Stimulated activated CD4-positive, alpha-beta T cell treated with anti-CD3 and anti-CD28 coated beads, TNF-alpha, amount 100 ng/mL, for 48 hours (primary cell): ENCODE measurements around the gene POLDIP2.
"Not testable (repeated sequence)": the region's sequence is repeated elsewhere in the genome, so short reads cannot be mapped to it uniquely, and the experiment has no call there.

Experiments used
- DNase-seq, 3 donors: peaks; one replicate each; pipeline ENCODE4 v3.0.0-alpha.2; 2020; ENCODE audit warnings: low read depth in 3 of 3

POLDIP2 gene

DNA sequence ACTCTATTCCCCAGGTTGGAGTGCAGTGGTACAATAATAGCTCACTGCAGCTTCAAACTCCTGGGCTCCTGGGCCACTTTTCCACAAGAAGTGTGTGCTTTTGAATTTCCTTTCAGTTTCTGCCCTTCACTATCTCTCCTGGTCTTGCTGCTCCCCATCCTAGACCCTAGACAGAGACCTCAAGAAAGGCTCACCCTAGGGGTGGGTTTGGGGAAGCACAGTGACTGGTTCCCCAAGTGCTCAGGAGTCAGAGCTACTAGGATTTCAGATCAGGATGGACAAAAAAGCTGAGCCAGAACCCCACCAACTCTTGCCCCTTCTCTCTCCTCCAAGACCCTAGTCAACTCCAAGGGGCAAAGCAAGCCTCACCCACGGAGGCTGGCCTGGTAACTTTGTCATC, 9.3 kb upstream of the POLDIP2 start:
- DNase-seq: no peak

GRCh38 chr17:28365487-28365886, 8.2 kb upstream of the POLDIP2 start:
- DNase-seq: no peak

- DNase-seq: no peak
These were observed 7.5 kb upstream of the POLDIP2 start, which contains the start of gene SEBOX for GRCh38 chr17:28364665-28365363. SEBOX (minus strand) TSS chr17:28365199; CDS start chr17:28365151, 48 bp downstream.

GRCh38 chr17:28363776-28364650, 6.7 kb upstream of the POLDIP2 start:
- DNase-seq: no peak

- DNase-seq: no peak
These were observed 5.9 kb upstream of the POLDIP2 start for GRCh38 chr17:28363186-28363585.

- no peak for DNase-seq
These were observed 522 bp upstream of the POLDIP2 start for GRCh38 chr17:28357901-28358197.

- DNase-seq: no peak
These were observed 7.1 kb downstream of the POLDIP2 start for GRCh38 chr17:28350271-28350670.

- DNase-seq: no peak
These were observed 8.3 kb downstream of the POLDIP2 start for GRCh38 chr17:28348979-28349378.

GRCh38 chr17:28347261-28347891, 10.0 kb downstream of the POLDIP2 start:
- DNase-seq: no peak

DNA sequence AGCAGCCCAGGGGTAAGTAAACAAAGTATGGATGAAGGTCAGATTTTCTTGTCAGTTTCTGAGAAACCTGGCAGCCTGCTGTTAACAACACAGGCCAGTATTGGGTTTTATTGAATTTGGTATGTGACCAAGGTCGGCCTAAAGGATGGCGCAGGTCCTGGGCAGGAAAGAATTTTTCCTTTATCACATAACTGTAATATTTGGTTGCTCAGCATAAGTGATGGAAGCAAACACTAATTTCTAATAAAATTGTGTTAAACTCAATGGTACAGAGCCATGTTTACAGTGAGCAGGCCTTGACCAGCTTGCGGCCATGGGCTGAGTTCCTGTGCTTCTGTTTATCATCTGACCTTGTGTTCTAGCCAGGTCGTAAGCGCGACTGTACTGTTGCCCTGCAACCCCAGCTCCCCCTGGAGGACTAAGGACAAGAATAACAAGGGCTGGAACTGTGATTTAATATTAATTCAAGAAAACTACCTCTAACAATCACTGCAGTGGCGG, 10.5 kb downstream of the POLDIP2 start:
- no peak for DNase-seq

DNA sequence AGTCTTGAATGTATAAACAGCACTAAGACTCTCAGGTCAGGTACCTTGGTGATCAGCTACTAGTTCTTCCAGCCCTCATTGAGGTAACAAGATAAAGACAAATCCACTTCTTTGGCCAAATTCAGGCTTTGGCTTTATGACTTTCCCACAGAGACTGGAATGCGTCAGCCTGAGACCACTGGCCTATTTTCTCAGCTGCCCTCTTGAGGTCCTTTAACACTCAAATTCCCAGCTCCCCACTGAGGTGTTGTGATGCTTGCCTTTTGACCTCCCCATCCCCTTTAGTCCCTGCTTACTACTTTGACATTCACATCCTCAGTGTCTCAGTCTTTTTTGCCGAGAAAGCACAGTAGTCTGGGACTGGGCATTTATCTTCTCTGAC, 11.1 kb downstream of the POLDIP2 start:
- no peak for DNase-seq

DNA sequence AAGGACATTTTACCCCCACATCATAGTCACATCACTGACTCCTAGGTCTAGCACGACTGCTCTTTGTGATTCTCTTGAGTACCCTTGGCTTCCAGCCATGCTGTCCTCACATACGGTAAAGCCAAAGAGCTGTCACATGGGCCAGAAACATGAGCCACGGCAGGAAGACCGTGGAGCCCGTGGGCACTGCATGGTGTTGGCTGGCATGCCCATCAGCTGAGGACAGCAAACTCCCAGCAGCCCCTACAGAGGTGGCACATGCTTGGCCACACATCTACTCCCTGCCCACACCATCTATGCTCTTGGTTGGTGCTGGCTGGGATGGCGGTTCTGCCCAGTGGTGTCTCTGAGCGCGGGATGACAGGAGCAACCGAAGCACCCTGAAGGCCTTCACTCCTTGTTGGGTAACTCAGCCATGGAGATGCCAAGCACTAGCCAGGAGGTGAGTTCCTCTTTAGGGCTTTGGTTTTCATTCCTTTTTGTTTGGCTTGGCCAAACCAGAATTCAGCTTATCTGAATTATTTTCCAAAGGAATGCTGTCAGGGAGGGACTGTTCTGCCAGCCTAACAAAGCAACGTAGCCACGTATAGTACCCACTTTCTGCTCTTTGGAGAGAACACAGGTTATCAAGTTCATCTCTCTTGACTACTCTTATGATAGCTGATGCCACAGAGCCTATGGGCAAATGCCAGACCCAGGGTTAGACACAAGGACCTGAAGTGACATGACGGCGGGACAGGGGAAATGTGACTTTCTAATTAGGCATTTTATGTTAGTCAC, 11.7 kb downstream of the POLDIP2 start:
- DNase-seq: no peak

- no peak for DNase-seq
These were observed 12.9 kb downstream of the POLDIP2 start for GRCh38 chr17:28344435-28344901.

- DNase-seq: no peak
These were observed 13.3 kb downstream of the POLDIP2 start for GRCh38 chr17:28344011-28344410.

DNA sequence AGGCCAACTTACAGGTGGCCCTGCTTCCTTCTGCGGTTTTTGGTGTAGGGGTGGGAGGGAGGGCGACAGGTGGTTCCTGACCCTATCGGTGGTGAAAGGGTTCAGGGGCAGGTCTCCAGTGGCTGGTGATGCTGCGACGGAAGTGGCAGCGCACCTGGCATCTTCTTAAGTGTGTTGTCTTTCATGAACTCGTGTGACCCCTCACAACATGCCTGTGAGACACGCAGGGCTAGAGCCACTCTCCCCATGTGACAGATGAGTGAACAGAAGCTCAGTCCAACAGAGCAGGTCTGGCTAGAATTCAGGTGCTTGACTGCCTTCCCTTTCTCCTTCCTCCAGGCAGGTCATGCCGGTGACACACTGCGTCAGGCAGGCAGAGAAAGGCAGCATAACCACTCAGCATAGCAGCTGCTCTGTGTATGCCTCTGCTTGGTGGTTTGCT, 13.8 kb downstream of the POLDIP2 start:
- DNase-seq: no peak

DNA sequence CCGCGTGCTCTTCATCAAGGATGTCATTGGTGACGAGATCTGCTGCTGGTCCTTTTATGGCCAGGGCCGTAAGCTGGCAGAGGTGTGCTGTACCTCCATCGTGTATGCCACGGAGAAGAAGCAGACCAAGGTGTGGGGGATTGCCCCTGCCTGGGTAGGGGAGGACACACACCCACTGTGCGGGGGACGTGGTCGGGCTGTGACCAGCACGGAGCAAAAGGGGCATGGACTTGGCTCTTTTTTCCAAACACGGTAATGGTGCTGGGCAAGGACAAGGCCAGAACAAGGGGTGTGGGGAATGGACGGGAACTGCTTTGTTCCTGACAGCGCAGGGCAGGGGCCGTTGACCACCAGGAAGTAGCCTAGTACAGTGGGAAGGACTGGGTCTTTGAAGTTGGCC, 15.0 kb downstream of the POLDIP2 start:
- DNase-seq: no peak

DNA sequence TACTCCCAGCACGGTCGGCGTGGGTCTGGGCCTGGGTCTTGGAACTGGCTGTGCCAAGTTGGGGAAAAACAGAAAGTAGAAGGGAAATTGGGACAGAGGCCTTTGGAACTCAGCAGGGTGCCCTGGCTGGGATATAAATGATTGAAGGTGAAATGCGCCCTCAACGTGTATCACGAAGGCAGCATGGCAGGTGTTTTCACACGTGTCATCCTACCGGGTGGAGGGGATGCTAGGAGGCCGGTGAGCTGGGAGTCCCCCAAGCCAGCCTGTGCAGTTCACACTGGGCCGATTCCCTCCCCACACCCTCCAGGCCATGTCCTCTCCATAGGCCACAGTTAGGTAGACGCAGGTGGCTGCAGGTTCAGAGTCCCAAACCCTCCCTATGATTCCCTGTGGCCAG, 15.8 kb downstream of the POLDIP2 start:
- no peak for DNase-seq

- no peak for DNase-seq
These were observed 17.0 kb downstream of the POLDIP2 start for GRCh38 chr17:28340374-28340773.

DNA sequence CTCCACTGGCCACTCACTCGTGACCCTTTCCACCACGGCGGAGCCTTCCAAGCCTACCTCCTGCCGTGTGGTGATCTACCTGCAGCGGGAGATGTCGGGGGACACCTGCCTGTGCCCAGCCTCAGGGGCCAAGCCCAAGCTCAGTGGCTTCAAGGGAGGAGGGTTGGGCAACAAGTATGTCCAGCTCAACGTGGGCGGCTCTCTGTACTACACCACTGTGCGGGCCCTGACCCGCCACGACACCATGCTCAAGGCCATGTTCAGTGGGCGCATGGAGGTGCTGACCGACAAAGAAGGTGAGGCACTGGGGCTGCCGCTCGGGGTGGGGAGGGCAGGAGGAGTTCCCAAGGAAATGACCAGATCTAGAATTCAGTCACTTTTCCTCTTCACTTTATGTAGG, 17.9 kb downstream of the POLDIP2 start:
- DNase-seq: no peak

- DNase-seq: not testable (repeated sequence)
These were observed 18.5 kb downstream of the POLDIP2 start for GRCh38 chr17:28338769-28339212.

- DNase-seq: no peak
These were observed 19.1 kb downstream of the POLDIP2 start for GRCh38 chr17:28338056-28338768.
